Psoas muscle (tissue), 8 donors: Measurements from ENCODE around the gene GNE. TPM values are rescaled to one million over a fixed set of nuclear protein-coding genes. Genes with fewer than 3 reads are reported as not detected.
A peak's percentile ranks its signal among the peaks of the same experiment; 100 is the strongest.

Experiments
- ATAC-seq, 4 donors: fragments of 200-7000 bp; cut with Tn5 transposase; one replicate each; pipeline ENCODE4 v1.9.1; 2020; ENCODE audit warnings: moderate library complexity in 3 of 4, mild to moderate bottlenecking in 2 of 4
- DNase-seq, 2 donors: peaks; one replicate each; pipeline ENCODE4 v3.0.0-alpha.2; 2020
- H3K27ac ChIP-seq: fragments of 200-600 bp; one replicate; pipeline ENCODE4 v1.8.0; 2022
- H3K27me3 ChIP-seq, 3 donors: fragments of 200-600 bp in 1 of 3; one replicate each; pipeline versions ENCODE4 v1.6.1 to v1.8.0; 2013 to 2022; ENCODE audit warnings: low read length in 2 of 3, mild to moderate bottlenecking in 2 of 3, moderate library complexity in 1 of 3; ENCODE audit not compliant: insufficient read depth in 3 of 3
- H3K36me3 ChIP-seq, 2 donors: fragments of 200-600 bp in 1 of 2; one replicate each; pipeline versions ENCODE4 v1.6.1 to v1.8.0; 2013 to 2022; ENCODE audit warnings: low read depth in 1 of 2, mild to moderate bottlenecking in 1 of 2, moderate library complexity in 1 of 2; ENCODE audit not compliant: insufficient read depth in 1 of 2
- H3K4me1 ChIP-seq: fragments of 200-600 bp; one replicate; pipeline ENCODE4 v1.8.0; 2022
- H3K4me3 ChIP-seq: fragments of 200-600 bp; one replicate; pipeline ENCODE4 v1.8.0; 2022; ENCODE audit warnings: mild to moderate bottlenecking
- H3K9me3 ChIP-seq: fragments of 200-600 bp; one replicate; pipeline ENCODE4 v1.8.0; 2022
- WGBS, 3 donors: extraction: QIAGEN DNeasy Blood & Tissue Kit; methylation state at CpG; one replicate each; pipeline versions ENCODE4 v1.1.6 to v1.1.7; 2013; 5-methylcytosine and 5-hydroxymethylcytosine counted together
- intact Hi-C, 2 donors: fragments of 100-400 bp; cut with DNase I; formaldehyde crosslinking; loops; one replicate each; pipeline versions ENCODE4 v1.11.0 to v1.14.2; 2022
- polyA plus RNA-seq, 3 donors: library from polyadenylated mRNA; stranded (reverse); fragments of 200-250 nt; gene quantifications; one replicate each; pipeline ENCODE4 v1.2.3, GENCODE V29; 2013
- total RNA-seq, 4 donors: library from RNA; stranded (reverse); fragmentation: NEBNext Ultra II Directional in 2 of 4; extraction: Animal tissue kit (Norgen Biotek cat#: 25700) in 2 of 4; gene quantifications; one replicate each; pipeline versions ENCODE4 v1.2.1 to v1.2.4, GENCODE V29; 2021 to 2023
- TF ChIP-seq, protein P1 (sequence below): fragments of 200-600 bp; IDR thresholded peaks from one replicate; pipeline ENCODE4 v1.8.0; 2022; ENCODE audit warnings: antibody characterized with exemption
- donor health status: healthy with polysubstance abuse.
- donor health status: DM: no; HTN: no; CAD: no; lungs with moderate emphysema.
- donor health status: Bipolar disorder and iron deficiency.
- donor health status: healthy.
- donor health status: DM: yes; HTN: yes; CAD: no.
- donor health status: DM: no; HTN: no; CAD: no.
- donor health status: DM: no; HTN: no; CAD: no.
- donor health status: DM: yes; HTN: yes; CAD: no.

GNE gene
- total and polyA plus RNA-seq, 7 donors, result 3.0 to 11.6 (median 8.9) TPM

DNA sequence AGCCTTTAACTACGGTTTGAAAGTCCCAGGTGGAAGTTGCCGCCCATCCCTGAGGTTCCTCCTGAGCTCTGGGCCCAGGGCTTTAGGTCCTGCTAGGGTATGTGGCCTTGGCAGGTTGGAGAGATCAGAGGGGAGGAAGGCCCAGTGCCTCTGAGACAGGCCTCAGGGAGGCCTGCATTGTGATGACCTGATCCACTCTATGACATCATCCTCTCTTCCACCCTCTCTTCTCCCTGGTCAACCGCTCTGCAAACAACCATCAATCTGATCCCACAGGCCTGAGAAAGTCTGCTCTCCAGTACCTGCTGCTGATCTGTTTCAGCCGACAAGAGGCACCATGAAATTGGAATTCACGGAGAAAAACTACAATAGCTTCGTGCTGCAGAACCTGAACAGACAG is 89.1 kb downstream of the GNE start, which contains the start of gene CCIN:
Gene CCIN, plus strand, starts transcription at position 223 of the 400 bp plus-strand sequence. Its CDS starts 115 bp downstream, at position 338.
- DNase-seq, result no peak
- intact Hi-C loops, result loop anchor here in 1 of 2 donors (5.0 kb wide), 1 partner anchor 212 kb away; the partner anchor contains the start of gene OR2S2
- Histone ChIP-seq H3K4me1 (peaks cover 3% of the 10 kb centered on the region), H3K27ac (no peak within 1 kb of the TSS), H3K36me3 (no peaks in the 10 kb centered on the region), H3K9me3 (no peaks in the 10 kb centered on the region), H3K27me3 (peaks cover 0 to 13% (median 0%) of the 10 kb centered on the region in 3 donors), H3K4me3 (no peak within 1 kb of the TSS)
- TF ChIP-seq, protein P1, sequence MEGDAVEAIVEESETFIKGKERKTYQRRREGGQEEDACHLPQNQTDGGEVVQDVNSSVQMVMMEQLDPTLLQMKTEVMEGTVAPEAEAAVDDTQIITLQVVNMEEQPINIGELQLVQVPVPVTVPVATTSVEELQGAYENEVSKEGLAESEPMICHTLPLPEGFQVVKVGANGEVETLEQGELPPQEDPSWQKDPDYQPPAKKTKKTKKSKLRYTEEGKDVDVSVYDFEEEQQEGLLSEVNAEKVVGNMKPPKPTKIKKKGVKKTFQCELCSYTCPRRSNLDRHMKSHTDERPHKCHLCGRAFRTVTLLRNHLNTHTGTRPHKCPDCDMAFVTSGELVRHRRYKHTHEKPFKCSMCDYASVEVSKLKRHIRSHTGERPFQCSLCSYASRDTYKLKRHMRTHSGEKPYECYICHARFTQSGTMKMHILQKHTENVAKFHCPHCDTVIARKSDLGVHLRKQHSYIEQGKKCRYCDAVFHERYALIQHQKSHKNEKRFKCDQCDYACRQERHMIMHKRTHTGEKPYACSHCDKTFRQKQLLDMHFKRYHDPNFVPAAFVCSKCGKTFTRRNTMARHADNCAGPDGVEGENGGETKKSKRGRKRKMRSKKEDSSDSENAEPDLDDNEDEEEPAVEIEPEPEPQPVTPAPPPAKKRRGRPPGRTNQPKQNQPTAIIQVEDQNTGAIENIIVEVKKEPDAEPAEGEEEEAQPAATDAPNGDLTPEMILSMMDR, result no peak
- ATAC-seq, result no peak
- 75 to 79% (median 76%) methylated on average over 6 of the region's 6 CpGs for WGBS, 3 donors

DNA sequence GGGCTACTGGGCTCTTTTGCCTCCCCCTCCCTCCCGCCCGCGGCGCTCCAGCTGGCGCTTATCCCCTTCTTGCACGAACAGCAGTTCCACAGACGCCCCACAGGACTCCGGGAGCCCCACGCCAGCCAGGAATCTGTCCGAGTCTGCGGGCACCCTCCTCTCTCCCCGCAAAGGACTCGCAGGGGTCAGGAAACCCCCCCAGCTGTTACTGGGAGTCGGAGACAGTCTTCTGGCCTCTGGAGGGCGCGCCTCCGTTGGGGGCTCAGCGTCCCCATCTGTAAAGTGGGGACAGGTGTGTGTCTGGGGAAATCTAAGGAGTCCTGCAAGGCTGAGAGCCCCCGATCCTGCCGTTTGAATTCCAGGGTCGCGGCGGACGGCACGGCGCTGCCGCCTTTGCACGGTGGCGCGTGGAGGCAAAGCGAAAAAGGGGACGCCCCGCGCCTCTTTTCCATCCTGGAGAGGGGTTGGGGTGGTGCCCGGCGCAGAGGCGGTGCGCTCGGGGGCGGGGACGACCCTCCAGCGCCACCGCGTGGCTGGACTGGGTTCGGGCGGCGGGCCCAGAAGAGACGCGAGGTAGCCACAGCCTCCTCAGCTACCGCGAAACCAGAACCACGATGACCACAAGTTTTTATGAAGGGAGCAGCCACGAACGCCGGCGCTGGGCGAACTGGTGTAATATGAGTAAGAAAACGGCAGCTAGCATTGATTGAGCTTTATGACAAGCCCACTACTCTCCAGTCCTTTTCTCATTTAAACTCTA is 91.9 kb downstream of the GNE start:
- TF ChIP-seq, protein P1, result peak; percentile 95
- Histone ChIP-seq H3K27ac (peak overlapping the region; percentile 41), H3K27me3 (peaks cover 0 to 23% (median 0%) of the 10 kb centered on the region in 3 donors), H3K9me3 (no peaks in the 10 kb centered on the region), H3K4me3 (peak overlapping the region; percentile 64), H3K36me3 (no peaks in the 10 kb centered on the region), H3K4me1 (peaks cover 5% of the 10 kb centered on the region)
- WGBS, 3 donors, result 0 to 1% (median 0%) methylated on average over 44 to 58 of the region's 58 CpGs
- ATAC-seq, result peak; percentile 92 to 96 (median 93)
- DNase-seq, result peak; percentile 84 to 90
- intact Hi-C loops, result loop anchor here in 1 of 2 donors (2.0 to 5.0 kb wide), 2 partner anchors 64 to 209 kb away; partner anchors contain the start of gene OR2S2

DNA sequence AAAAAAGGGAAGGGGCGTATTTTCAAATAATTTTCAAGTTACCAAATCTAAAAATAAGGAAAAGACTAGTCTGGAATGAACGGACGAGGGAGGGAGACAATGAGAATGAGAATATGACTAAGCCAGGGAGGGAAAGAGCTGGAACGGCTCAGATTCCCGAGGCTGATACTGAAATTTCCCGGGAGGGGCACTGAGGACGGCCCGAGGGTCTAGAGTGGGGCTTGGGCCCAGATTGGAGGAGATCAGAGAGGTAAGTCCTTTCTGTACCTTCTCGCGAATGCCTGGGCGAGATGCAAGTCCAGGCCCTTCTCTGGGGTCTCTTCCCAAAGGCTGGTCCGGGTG is 92.5 kb downstream of the GNE start:
- H3K36me3 ChIP-seq, result no peaks in the 10 kb centered on the region
- ATAC-seq, result peak in 3 of 4 donors; percentile 11 to 32 (median 15)
- peaks cover 0 to 23% (median 0%) of the 10 kb centered on the region in 3 donors for H3K27me3 ChIP-seq
- H3K27ac ChIP-seq, result peak overlapping the region; percentile 41
- intact Hi-C loops, result loop anchor here in 1 of 2 donors (2.0 to 5.0 kb wide), 3 partner anchors 63 to 263 kb away; partner anchors contain the start of gene OR2S2
- DNase-seq, result no peak
- H3K4me1 ChIP-seq, result peaks cover 5% of the 10 kb centered on the region
- TF ChIP-seq, protein P1, result no peak
- WGBS, 3 donors, result 22 to 31% (median 24%) methylated on average over 12 of the region's 12 CpGs
- peak overlapping the region; percentile 64 for H3K4me3 ChIP-seq
- H3K9me3 ChIP-seq, result no peaks in the 10 kb centered on the region

DNA sequence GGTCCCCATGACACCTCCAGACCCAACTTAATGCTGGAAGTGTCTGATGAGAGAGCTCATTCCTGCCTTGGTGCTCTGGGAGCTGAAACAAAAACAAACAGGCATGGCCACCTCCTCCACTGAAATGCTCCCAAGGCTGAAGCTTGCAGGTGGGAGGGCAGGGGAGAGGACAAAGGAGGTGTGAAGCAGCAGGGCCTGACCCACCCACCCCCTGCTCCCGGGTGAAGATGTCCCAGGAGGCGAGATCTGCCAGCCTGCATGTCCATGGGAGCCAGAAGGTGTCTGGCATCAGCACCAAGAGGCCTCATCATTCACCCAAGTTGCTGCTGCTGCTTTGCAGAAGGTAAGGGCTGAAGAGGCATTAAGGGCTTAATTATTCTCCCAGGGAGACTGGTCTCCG is 93.3 kb downstream of the GNE start:
- WGBS, 3 donors, result 44 to 53% (median 52%) methylated on average over 3 of the region's 3 CpGs
- intact Hi-C loops, result loop anchor here (2.0 to 5.0 kb wide), 3 partner anchors 63 to 262 kb away; partner anchors contain the start of gene OR2S2 (in 1 of the 2)
- TF ChIP-seq, protein P1, result no peak
- H3K4me3 ChIP-seq, result no peak overlapping the region
- DNase-seq (no peak), ATAC-seq (no peak)
- H3K36me3 ChIP-seq, result no peaks in the 10 kb centered on the region
- no peak overlapping the region for H3K27ac ChIP-seq
- peaks cover 0 to 23% (median 0%) of the 10 kb centered on the region in 3 donors for H3K27me3 ChIP-seq
- peaks cover 5% of the 10 kb centered on the region for H3K4me1 ChIP-seq
- H3K9me3 ChIP-seq, result no peaks in the 10 kb centered on the region

Other genes starting within 250 kb of the GNE start
- 1 to 10 TPM; 2.0 to 8.0 (median 4.6) TPM for gene RECK, start 221.5 kb downstream of the GNE start, total RNA-seq
- 1 to 10 TPM; 1.4 to 1.8 (median 1.5) TPM for gene RECK, start 221.5 kb downstream of the GNE start, polyA plus RNA-seq
- 1 to 10 TPM; 3.6 to 6.5 (median 4.9) TPM for gene GLIPR2, start 121.7 kb downstream of the GNE start, total RNA-seq
- gene GLIPR2, start 121.7 kb downstream of the GNE start, polyA plus RNA-seq, result 1 to 10 TPM; 2.5 to 3.4 (median 3.2) TPM
- not detected for gene CCIN, start 89.1 kb downstream of the GNE start, total RNA-seq
- under 1 TPM in 2 of 3 donors, not detected in 1; 0.03 to 0.04 TPM for gene CCIN, start 89.1 kb downstream of the GNE start, polyA plus RNA-seq
- gene CLTA, start 67.5 kb downstream of the GNE start, total RNA-seq, result 10 to 100 TPM; 52.1 to 58.3 (median 54.6) TPM
- gene CLTA, start 67.5 kb downstream of the GNE start, polyA plus RNA-seq, result 100 to 1,000 TPM in 1 of 3 donors, 10 to 100 TPM in 2; 59.2 to 125 (median 75.9) TPM
- gene RNF38, start 141.8 kb upstream of the GNE start, total RNA-seq, result 10 to 100 TPM; 16.1 to 36.9 (median 21.9) TPM
- gene RNF38, start 141.8 kb upstream of the GNE start, polyA plus RNA-seq, result 10 to 100 TPM in 1 of 3 donors, 1 to 10 TPM in 2; 7.6 to 18.7 (median 9.9) TPM